GM12878 (cell line): Measurements from ENCODE around the gene BPIFB4. TPM values are rescaled to one million over a fixed set of nuclear protein-coding genes. Genes with fewer than 3 reads are reported as not detected.

Experiments used
- ATAC-seq: fragments of 200-7000 bp; cut with Tn5 transposase; 3 replicates; pipeline ENCODE4 v1.9.1; 2020; ENCODE audit warnings: mild to moderate bottlenecking, moderate library complexity
- BruUV-seq: library from RNA; stranded (reverse); fragments of 400-500 nt; replicated peaks from 2 replicates; lab custom pipeline; 2021; lab: Mats Ljungman, UMichigan
- CTCF ChIA-PET: fragments of 300-600 bp; sonication (Branson Sonifier 250); formaldehyde crosslinking; extraction: SDS; loops from one replicate; lab custom pipeline; 2021; ENCODE audit warnings: inconsistent platforms; lab: Yijun Ruan, JAX
- POLR2A ChIA-PET: fragments of 350-600 bp; formaldehyde crosslinking; extraction: SDS; loops from one replicate; lab custom pipeline; 2021; ENCODE audit warnings: inconsistent platforms; lab: Charles Lee
- RAD21 ChIA-PET: fragments of 300-600 bp; sonication (Branson Sonifier 250); formaldehyde crosslinking; loops from one replicate; lab custom pipeline; 2023; ENCODE audit warnings: antibody characterized with exemption; ENCODE audit not compliant: unreplicated experiment; lab: Charles Lee
- SMC1A ChIA-PET: fragments of 300-600 bp; sonication (Branson Sonifier 250); formaldehyde crosslinking; loops from one replicate; lab custom pipeline; 2023; ENCODE audit not compliant: unreplicated experiment, uncharacterized antibody; lab: Charles Lee
- DNase-seq: peaks from one replicate; pipeline ENCODE4 v3.0.0-alpha.2; 2011; ENCODE audit warnings: low read depth, low spot score
- FAIRE-seq: peaks from 3 replicates; lab custom pipeline; 2011; peaks lifted over from hg19 to GRCh38; lab: Jason Lieb, UNC
- H2AFZ ChIP-seq: 2 replicates; pipeline ENCODE4 v1.6.0; 2011; ENCODE audit warnings: low read depth, low read length, control low read depth; ENCODE audit not compliant: control insufficient read depth
- H3K27ac ChIP-seq: 2 replicates; pipeline ENCODE4 v1.5.1; 2011; ENCODE audit warnings: control low read depth; ENCODE audit not compliant: control insufficient read depth, insufficient read depth
- H3K27me3 ChIP-seq, 2 experiments: replicated peaks in 1 of 2; 2 replicates each; pipeline versions ENCODE4 v1.6.0 to v1.6.1; 2011; ENCODE audit warnings: low read length in 1 of 2; ENCODE audit not compliant: control insufficient read depth in 2 of 2, insufficient read depth in 2 of 2
- H3K36me3 ChIP-seq, 2 experiments: 2 replicates each; pipeline ENCODE4 v1.5.1; 2011; ENCODE audit warnings: low read length in 1 of 2; ENCODE audit not compliant: control insufficient read depth in 2 of 2, insufficient read depth in 2 of 2
- H3K4me1 ChIP-seq: 2 replicates; pipeline ENCODE4 v1.6.1; 2011; ENCODE audit warnings: mild to moderate bottlenecking, low read length, moderate library complexity, mixed read lengths; ENCODE audit not compliant: control insufficient read depth, insufficient read depth
- H3K4me2 ChIP-seq: 2 replicates; pipeline ENCODE4 v1.6.0; 2011; ENCODE audit warnings: control low read depth; ENCODE audit not compliant: control insufficient read depth, insufficient read depth
- H3K4me3 ChIP-seq: fragments of 200-600 bp; sonication (generic); 2 replicates; pipeline ENCODE4 v1.5.1; 2016
- H3K79me2 ChIP-seq: 2 replicates; pipeline ENCODE4 v1.6.0; 2011; ENCODE audit warnings: low read length; ENCODE audit not compliant: control insufficient read depth, insufficient read depth
- H3K9ac ChIP-seq: 2 replicates; pipeline ENCODE4 v1.8.0; 2011; ENCODE audit warnings: low read length, control low read depth, mixed read lengths; ENCODE audit not compliant: control insufficient read depth, insufficient read depth
- H3K9me3 ChIP-seq: replicated peaks from 3 replicates; pipeline ENCODE4 v1.5.1; 2011; ENCODE audit warnings: mild to moderate bottlenecking, low read length; ENCODE audit not compliant: control insufficient read depth, insufficient read depth
- H4K20me1 ChIP-seq: 2 replicates; pipeline ENCODE4 v1.6.0; 2011; ENCODE audit not compliant: control insufficient read depth, insufficient read depth
- SRF ChIP-seq, 2 experiments: IDR thresholded peaks; 2 replicates each; pipeline ENCODE4 v1.6.1; 2011; ENCODE audit warnings: low read depth in 2 of 2, low read length in 2 of 2, mild to moderate bottlenecking in 1 of 2, moderate library complexity in 1 of 2
- WGBS: methylation state at CpG from one replicate; pipeline ENCODE4 v1.1.6; 2016; ENCODE audit warnings: low lambda C conversion rate; ENCODE audit not compliant: insufficient replicate concordance, insufficient coverage; ENCODE audit errors: missing lambda C conversion rate; 5-methylcytosine and 5-hydroxymethylcytosine counted together
- in situ Hi-C: fragments of 300-500 bp; cut with MboI; formaldehyde crosslinking; loops from 9 replicates; pipeline ENCODE4 v1.14.3; 2018; ENCODE audit warnings: mixed read lengths
- intact Hi-C: fragments of 100-400 bp; cut with micrococcal nuclease; formaldehyde crosslinking; loops from one replicate; pipeline ENCODE4 v1.14.2; 2022; ENCODE audit not compliant: unreplicated experiment
- polyA plus RNA-seq, 11 experiments: library from polyadenylated mRNA; depleted of rRNA in 4 of 11; unstranded in 6 of 11; stranded (reverse) in 5 of 11; fragments of >200 nt; fragmentation: Nextera tagmentation in 4 of 11; fragmentation: Illumina TruSeq in 1 of 11; extraction: Ambion mirVana in 4 of 11; extraction: Trizol in 1 of 11; gene quantifications; 1 replicate in 1 of 11; 2 replicates in 10 of 11; pipeline versions ENCODE4 v1.2.1 to v1.2.3, GENCODE V29; 2011 to 2016; ENCODE audit warnings: inconsistent platforms in 2 of 11, missing spikeins in 2 of 11, low read depth in 1 of 11
- total RNA-seq, 4 experiments: library from RNA; depleted of rRNA in 3 of 4; stranded (reverse); fragments of >200 nt in 3 of 4; fragmentation: Illumina TruSeq in 1 of 4; extraction: Trizol in 1 of 4; gene quantifications; 2 replicates each; pipeline versions ENCODE4 v1.2.1 to v1.2.3, GENCODE V29; 2013 to 2021
- TF ChIP-seq, protein P1 (sequence below): fragments of 450-650 bp; IDR thresholded peaks from 2 replicates; pipeline ENCODE4 v1.6.1; 2017; ENCODE audit warnings: borderline replicate concordance
- TF ChIP-seq, protein P2 (sequence below): fragments of 450-650 bp; IDR thresholded peaks from 2 replicates; pipeline ENCODE4 v1.6.1; 2018; ENCODE audit warnings: borderline replicate concordance, mild to moderate bottlenecking; ENCODE audit not compliant: partially characterized antibody

BPIFB4 gene
- total and polyA plus RNA-seq, 10 of the 15 experiments (the other 5 are each of a cell fraction or from before 2014, with no cell fraction given): 0.12 TPM; not detected in 9

DNA sequence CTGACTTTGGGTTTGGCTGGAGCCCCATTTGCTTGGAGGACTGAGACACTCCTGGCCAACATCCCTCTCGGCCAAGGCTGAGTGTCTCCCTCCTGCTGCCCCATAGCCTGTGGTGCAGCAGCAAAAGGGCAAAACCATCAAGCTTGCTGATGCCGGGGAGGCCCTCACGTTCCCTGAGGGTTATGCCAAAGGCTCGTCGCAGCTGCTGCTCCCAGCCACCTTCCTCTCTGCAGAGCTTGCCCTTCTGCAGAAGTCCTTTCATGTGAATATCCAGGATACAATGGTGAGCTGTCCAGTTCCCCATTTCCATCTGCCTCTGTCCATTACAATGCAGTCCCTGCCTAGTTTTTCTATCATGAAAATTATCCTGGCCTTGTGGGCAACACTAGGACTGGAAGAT, 42.0 kb upstream of the BPIFB4 start (continued):
- TF ChIP-seq, protein P1, sequence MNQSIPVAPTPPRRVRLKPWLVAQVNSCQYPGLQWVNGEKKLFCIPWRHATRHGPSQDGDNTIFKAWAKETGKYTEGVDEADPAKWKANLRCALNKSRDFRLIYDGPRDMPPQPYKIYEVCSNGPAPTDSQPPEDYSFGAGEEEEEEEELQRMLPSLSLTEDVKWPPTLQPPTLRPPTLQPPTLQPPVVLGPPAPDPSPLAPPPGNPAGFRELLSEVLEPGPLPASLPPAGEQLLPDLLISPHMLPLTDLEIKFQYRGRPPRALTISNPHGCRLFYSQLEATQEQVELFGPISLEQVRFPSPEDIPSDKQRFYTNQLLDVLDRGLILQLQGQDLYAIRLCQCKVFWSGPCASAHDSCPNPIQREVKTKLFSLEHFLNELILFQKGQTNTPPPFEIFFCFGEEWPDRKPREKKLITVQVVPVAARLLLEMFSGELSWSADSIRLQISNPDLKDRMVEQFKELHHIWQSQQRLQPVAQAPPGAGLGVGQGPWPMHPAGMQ: no peak
- TF ChIP-seq, all 136 proteins: peak for 0

DNA sequence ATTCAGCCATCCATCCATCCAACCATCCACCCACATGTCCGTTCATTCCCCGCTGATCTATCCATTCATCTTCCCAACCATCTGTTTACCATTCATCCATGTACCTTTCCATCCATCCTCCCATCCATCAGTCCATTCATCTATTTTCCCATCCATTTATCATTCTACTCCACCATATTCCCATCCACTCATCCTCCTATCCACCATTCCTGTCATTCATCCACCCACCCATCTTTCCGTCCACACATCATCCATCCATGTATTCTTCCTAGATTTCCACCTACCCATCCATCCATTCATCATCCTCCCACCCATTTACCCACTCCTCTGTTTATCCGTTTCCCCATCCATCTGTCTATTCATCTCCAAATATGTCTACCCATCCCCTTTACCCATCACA, 41.2 kb upstream of the BPIFB4 start:
- POLR2A ChIA-PET: no interaction called here
- Histone ChIP-seq H3K36me3 (no peaks in the 10 kb centered on the region), H3K4me2 (no peak overlapping the region), H3K9ac (no peak overlapping the region), H3K4me1 (no peaks in the 10 kb centered on the region), H3K79me2 (no peaks in the 10 kb centered on the region), H4K20me1 (no peaks in the 10 kb centered on the region), H3K9me3 (no peaks in the 10 kb centered on the region), H2AFZ (no peak overlapping the region), H3K27ac (no peak overlapping the region), H3K27me3 (no peaks in the 10 kb centered on the region; a peak in 1 of 4 replicates), H3K4me3 (no peak overlapping the region)
- no peak for ATAC-seq
- FAIRE-seq: no peak
- TF ChIP-seq, protein P2, sequence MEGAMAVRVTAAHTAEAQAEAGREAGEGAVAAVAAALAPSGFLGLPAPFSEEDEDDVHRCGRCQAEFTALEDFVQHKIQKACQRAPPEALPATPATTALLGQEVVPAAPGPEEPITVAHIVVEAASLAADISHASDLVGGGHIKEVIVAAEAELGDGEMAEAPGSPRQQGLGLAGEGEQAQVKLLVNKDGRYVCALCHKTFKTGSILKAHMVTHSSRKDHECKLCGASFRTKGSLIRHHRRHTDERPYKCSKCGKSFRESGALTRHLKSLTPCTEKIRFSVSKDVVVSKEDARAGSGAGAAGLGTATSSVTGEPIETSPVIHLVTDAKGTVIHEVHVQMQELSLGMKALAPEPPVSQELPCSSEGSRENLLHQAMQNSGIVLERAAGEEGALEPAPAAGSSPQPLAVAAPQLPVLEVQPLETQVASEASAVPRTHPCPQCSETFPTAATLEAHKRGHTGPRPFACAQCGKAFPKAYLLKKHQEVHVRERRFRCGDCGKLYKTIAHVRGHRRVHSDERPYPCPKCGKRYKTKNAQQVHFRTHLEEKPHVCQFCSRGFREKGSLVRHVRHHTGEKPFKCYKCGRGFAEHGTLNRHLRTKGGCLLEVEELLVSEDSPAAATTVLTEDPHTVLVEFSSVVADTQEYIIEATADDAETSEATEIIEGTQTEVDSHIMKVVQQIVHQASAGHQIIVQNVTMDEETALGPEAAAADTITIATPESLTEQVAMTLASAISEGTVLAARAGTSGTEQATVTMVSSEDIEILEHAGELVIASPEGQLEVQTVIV: peak; percentile 20
- TF ChIP-seq SRF (IDR thresholded peaks at IDR 0.05; ENCODE audit: low read depth in 2 of 2, low read length in 2 of 2): no peak
- DNase-seq: no peak
- RAD21 ChIA-PET: no interaction called here
- 28% methylated on average over 4 of the region's 4 CpGs for WGBS
- CTCF ChIA-PET: no interaction called here
- in situ Hi-C loops (no loop called here), intact Hi-C loops (no loop called here)
- SMC1A ChIA-PET: no interaction called here
- no TSS peak for BruUV-seq
